GM19452 (cell line): ENCODE results near the gene SNCAIP.

Experiments
- ATAC-seq: cut with Tn5 transposase; IDR thresholded peaks from one replicate; pipeline ENCODE4 v1.9.1; 2021; ENCODE audit not compliant: unreplicated experiment

SNCAIP gene

DNA sequence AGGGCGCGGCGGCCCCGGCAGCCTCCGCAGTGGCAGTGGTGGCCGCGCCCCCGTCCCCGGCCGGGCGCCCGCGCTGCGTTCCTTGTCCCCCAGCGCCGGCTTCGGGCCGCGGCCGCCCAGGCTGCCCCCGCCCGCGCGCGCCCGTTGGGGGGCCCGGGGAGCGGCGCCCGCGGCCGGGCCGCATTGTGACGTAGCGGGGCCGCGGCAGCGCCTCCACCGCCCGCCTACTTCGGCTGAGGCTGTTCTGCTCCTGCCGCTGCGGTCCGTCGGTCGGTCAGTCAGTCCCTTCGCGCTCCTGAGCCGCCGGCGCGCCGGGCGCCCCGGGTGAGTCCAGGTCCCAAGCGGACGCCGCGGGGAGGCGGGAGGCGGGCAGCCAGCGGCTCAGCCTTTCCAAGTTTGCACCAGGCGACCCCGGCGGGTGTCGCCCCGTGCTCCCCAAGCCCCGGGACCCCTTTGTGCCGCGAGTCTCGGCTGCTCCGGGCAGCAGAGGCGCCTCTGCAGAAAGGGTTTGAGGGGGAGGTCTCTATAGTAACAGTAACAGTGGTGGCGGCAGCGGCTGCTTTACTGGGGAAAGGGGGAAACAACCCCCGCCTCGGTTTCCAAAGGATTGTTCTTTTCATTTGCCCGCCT, at the start of gene SNCAIP:
TSS of gene SNCAIP (plus strand) at position 277 of the 630 bp plus-strand sequence. CDS start 78,898 bp downstream, outside the sequence.
- ATAC-seq = no peak

DNA sequence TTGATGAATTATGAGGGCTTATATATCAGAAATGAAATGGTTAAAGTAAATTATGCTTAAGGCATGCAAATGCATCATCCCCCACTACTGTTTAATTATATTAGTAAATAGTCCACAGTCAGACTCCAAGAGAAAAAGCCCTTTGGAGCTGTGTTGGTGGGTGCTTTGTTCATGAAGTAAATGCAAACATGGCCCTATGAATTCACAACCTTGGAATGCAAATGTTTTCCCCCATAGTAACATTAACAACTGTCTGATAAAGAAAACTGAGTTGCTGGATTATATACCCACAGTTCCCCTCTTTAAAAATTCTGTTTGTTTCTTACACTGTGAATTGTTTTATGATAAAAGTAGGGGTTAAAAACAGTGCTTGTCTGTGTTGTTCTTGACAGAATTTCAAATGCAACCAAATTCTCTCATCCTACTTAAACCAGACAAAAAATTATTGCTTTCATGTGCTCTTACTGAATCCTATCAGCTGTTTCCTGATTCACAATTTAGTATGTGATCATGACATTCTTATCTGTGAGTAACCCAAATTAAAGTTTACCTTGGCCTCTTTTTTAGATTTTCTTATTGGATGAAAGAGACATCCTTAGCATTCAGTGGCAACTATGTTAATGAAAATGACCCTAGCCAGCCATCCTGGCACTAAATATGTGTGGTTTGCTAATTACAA, 48.5 kb upstream of the SNCAIP start:
- no peak for ATAC-seq

DNA sequence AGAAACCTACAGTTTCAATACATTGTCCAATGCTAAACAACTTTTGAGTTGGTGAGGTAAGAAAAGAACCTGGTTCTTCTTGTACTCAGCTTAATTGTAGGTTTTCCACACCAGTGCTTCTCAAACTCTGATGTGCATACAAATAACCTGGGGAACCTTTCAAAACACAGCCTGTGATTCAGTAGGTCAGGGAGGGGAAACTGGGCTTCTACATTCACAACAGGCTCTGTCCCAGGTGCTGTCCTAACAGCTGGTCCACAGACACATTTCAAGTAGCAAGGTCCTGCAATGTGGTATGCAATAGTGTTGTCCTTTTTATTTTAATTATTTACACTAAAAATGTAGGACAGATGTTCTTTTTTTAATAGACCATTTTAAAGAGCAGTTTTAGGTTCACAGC, 47.4 kb upstream of the SNCAIP start:
- ATAC-seq = no peak

DNA sequence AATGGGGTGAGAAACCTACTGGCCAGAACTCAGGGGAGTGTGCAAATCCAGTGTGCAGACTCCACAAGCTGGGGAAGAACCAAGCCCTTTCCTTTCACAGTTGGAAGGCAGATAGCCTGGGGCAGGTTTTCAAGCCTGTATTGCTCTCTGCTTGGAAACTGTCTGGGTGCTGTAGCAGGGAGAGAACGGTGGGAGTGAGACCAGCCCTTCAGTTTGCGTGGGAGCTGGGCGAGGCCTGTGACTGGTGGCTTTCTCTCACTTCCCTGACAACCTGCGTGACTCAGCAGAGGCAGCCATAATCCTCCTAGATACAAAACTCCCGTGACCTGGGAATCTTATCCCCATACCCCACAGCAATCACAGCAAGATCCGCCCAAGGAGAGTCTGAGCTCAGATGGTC, 44.9 kb upstream of the SNCAIP start:
- ATAC-seq = no peak

DNA sequence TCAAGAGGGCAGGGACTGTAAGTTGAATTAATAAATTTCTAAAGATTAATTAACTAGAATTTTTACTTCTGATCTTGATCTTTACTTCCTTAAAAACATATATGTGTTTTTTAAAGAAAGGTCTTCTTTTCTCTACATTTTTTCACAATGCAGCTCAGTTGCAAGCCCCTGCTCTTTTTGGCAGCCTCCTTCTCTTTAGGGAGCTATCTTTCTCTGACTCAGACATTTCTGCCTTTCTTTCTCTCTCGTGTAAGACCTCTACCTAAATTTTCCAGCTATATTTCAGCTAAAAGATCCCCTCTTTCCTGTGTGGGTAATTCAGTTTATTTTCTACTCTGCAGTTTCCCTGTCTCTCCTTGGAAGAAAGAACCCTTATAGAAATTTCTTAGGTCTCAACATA, 38.3 kb upstream of the SNCAIP start:
- no peak for ATAC-seq

DNA sequence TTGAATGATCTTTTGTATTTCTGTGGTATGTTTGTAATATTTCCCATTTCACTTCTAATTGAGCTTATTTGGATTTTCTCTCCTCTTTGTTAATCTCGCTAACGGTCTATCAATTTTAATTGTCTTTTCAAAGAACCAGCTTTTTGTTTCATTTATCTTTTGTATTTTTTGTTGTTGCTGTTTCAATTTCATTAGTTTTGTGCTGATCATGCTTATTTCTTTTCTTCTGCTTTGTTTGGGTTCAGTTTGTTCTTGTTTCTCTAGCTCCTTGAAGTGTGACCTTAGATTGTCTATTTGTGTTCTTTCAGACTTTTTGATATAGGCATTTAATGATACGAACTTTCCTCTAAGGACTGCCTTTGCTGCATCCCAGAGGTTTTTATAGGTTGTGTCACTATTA, 28.4 kb upstream of the SNCAIP start:
- ATAC-seq = no peak

DNA sequence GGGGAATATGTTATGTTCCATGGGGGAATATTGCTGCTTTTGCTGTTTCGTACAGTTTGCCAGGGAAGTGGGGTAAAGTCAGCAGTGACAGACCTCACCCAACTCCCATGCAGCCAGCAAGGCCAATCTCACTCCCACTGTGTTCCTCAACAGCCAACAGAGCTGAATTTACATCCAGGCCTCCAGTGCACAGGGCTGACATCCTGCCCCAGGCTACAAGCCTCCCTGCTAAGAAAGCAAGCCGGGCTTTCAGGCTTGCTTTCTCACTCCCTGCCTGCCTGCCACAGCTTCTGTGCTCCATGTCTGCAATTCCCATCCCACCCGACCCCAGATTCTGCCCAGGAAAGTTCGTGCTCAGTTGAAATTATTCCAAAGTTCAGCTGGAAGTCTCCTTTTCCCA, 25.5 kb upstream of the SNCAIP start:
- no peak for ATAC-seq

DNA sequence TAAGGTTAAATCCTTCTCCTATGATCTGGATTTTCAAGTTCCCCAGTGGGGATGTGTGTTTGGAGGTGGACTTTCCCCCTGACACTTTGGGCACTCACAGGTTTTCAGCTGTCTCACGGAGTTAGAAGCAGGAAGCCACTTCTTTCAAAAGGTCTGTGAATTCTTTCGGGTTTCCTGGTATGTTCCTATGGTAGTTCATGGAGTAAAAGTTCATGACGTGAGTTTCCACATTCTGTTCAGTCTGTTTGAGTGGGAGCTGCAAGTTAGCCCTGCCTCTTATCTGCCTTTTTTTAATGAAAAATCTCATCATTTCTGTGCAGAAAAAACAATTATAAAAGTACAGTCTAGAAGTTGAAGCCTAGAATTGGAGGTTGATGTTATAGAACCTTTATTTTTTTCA, 24.9 kb upstream of the SNCAIP start:
- no peak for ATAC-seq

DNA sequence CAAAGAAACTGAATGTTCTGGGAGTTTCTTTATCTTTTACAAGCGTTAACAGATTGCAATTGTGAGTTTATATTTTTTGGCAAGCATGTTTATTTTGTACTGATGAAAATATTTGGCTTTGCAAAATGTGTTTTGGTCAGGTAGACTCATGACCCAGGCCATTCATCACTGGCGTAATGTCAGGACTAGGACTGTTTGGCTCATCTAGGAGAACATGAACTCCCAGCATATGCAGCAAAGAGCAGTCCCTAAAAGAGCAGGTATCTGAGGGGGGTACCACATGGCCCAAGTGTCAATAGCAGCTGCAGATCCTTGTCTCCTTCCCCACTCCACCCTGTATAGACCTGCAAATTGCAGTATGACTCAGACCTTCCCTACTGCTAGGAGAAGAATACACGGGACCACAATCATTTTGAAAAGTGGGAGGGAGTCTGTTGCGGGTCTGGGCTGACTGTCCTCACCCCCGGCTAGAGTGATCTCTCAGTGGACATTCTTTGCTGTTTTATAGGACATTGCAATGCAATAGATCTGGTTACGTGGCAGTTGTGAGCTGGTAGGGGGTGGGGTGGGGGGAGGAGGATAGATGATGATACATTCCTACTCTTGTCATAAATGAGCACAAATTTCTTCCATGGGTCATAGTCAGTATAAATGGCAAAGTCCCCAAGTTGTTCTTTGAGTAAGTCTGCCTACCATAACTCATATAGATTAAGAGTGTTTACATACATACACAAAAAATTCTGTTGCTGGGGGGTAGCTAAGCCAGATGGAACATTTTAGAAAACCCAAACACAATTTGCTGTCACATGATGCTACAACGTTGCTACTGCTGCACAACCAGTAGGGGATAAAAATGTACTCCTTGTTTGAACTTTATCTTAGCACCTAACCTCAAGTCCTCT, 20.8 kb upstream of the SNCAIP start:
- no peak for ATAC-seq

DNA sequence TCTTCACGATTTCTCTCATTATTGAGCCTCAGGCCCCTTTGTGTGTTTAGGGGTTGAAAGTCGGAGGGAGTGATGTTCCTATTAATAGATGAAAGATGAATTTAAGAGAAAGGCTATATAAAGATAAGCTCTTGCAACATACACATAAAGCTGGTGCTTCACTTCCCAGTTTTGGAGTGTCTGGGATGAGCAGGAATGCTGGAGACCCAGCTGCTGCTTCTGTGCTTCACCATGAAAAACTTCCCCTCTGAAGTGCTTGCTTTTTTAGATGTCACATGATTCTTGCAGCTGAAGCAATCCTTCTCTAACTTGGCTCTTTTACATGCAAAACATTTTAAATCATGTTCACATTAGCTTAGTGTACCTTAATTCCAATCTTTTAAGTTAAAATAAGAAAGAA, 19.7 kb upstream of the SNCAIP start:
- ATAC-seq = no peak

DNA sequence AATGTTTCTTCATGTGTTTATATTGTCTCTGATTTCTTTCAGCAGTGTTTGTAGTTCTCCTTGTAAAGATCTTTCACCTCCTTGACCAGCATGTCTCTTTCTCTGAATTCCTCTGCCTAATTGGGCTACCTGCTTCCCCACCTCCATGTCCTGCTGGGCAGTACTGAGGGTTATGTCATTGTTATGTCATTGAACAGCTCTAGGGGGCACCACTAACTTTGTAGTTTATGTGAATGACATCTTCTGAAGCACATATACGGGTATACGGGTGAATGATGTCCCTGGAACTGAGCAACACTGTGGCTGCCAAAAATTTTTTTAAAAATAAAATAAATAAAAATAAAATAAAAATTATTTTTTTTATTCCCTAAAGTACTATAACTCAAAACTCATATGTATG, 16.9 kb upstream of the SNCAIP start:
- ATAC-seq = no peak

DNA sequence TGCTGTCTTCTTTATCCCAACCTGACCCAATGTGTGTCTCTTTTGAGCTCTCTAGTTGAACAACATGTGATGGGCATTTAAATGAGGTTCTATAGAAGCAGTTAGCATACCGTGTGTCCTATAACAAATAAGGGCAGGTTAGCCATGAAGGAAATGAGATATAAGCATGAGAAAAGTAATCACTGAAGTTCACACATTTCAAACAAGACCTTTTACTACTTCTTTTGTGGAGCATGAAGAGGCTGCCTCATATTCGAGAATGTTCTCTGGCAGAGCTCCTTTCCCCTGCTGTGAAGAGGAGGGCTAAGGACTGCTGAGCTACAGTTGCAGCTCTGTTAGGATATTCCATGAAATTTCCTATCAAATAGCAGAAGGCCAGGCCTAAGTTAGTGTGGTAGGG, 15.2 kb upstream of the SNCAIP start:
- no peak for ATAC-seq

DNA sequence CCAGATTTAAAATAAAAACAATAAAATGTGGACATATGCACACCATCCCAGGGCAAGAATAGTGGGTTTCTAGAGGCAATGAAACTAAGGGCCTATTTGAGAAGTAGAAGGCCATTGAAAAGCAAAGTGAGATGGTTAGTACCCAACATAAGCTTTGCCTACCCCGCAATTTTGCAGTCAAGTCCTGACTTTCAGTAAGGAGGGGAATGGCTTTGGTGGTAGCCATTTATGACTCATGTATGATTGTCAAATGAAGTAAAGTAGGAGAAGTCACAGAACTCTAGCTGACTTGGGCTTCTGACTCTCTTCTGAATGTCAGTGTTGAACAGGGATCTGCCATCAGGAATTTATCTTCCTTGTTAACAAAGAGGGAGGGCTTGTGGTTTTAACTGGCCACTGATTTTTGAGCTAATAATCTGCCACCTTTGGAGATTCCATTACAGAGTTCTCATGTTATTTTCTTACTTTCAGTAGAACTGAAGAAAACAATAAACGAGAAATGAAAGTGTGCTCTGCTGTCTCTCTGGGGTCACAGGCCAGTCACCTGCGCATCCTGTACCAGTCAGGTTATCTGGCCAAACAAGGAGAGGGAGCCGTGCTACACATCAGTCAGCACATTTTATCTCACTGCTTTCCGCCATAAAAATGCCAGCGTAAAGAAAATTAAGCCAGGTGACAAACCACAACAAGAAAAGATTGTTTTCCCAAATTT, 14.3 kb upstream of the SNCAIP start:
- ATAC-seq = peak; percentile 88

DNA sequence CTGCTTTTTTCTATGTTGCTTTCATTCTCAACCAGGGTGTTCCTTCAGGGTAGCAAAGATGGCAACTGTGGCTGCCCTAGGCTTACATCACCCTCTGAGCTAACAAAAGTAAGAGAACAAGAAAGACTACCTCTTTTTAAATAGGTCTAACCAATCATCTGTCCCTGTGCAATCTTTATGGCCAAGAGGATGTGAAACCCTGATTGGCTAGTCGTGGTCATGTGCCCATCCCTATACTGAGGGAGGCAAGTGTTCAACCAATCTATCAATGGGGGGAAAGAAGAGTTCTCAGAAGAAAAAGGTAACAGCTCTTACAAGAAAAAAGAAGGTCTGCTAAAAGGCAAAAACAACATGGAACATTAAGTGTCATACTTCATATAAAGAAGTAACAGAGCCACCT, 11.7 kb upstream of the SNCAIP start:
- no peak for ATAC-seq

DNA sequence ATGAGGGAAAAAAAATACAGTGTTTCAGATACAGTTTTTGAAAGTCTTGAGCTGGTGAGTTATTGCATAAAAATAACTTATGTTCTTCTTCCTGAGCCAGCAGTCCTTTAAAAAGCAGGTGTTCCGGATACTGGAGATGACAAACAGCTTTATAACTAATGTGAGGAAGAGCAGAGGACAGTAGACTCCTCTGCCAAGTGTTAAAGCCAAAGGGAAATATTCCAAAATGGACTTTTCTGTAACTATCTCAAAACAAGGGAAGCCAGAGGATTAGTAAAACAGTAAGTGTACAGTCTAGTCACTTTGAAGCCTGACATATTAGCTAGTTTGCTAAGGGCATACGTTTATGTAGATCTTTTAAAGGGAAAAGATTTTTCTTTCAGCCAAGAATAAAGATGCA, 11.0 kb upstream of the SNCAIP start:
- ATAC-seq = no peak

DNA sequence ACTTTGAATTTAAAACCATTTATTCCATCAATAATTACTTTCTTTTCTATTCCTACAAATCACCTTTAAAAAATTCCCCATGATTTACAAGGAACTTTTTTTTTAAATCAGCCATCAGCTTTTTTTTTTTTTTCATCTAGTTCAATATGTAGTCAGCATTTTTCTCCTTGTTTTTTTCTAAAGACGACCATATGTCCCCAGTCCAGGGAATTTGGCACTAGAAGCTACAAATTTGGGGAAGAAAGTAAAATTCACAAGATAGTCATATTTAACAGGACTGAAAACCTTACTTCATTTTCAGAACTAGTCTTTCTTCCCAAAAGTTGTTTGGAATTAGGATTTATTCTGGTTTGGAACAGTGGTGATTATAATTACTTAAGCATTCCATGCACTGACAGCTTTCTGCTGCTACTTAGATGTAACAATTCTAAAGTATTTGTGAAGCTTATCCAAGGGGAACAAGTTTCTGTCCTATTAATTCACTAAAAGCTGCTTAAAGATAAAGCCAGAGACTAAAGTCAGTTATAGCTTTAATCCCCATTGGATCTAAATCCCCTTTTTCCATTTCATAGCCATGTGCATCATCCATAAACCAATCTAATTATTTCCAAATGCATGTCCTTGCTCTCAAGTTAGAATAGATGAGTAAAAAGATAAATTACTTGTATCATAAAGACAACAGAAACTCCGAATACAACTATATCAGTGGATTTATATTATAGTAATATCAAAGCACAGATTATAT, 7.4 kb upstream of the SNCAIP start:
- no peak for ATAC-seq

DNA sequence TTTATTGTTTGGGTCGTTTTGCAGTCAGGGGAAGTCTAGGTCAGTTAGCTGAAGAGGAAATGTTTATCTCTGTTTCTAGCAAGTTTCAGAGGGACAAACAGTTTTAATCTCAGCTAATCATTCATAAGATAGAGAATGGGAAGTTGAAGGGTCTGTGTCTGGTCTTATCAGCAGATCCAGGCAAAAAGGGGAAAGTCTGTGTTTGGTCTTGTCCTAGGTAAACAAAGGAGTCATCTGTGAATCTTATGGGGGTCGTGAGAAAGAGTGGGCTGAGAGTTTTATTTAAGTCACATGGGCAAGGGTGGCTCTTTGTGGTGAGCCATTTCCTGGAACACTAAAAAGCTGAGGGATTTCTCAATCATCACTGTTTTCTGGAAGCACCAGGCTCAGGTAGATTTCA, 5.6 kb upstream of the SNCAIP start:
- no peak for ATAC-seq

DNA sequence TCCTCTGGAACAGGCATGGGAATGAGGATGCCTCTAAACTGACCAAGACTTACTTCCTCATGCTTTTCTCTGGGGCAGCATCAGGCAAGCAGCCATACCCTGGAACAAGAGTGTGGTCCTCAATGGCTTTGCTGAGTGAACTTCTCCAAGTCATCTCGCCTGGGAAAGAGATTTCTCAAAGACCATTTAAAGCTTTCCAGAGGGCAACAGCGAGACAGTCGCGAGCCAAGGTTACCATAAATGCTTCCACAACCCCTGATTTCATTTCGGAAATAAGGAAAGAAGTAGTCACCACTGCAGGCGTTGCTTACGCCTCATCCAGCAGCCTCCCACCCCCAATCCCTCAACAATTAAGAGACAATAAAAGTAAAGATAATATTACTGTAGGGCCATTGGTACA, 1.1 kb upstream of the SNCAIP start:
- ATAC-seq = no peak

DNA sequence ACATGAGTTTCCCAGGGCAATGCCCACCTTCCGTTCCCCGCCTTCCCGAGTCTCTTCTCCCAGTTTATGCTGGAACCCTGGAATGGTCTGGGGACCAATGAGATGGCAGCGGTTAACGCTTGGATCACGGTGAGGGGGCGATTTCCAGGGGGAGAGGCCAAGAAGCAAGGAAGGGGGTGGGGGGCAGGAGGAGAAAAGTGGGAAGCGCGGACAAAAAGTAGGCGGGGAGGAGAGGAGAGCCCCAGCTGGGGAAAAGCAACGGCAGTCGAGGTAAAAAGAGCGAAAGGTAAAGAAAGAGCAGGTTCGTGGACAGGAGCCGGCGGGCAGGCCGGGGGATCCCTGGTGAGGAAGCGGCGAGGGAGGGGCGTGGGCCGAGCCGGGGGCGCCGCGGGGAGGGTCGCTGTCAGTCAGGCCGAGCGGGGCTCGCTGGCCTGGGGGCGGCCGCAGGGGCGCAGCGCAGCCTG, 508 bp upstream of the SNCAIP start:
- ATAC-seq = no peak

DNA sequence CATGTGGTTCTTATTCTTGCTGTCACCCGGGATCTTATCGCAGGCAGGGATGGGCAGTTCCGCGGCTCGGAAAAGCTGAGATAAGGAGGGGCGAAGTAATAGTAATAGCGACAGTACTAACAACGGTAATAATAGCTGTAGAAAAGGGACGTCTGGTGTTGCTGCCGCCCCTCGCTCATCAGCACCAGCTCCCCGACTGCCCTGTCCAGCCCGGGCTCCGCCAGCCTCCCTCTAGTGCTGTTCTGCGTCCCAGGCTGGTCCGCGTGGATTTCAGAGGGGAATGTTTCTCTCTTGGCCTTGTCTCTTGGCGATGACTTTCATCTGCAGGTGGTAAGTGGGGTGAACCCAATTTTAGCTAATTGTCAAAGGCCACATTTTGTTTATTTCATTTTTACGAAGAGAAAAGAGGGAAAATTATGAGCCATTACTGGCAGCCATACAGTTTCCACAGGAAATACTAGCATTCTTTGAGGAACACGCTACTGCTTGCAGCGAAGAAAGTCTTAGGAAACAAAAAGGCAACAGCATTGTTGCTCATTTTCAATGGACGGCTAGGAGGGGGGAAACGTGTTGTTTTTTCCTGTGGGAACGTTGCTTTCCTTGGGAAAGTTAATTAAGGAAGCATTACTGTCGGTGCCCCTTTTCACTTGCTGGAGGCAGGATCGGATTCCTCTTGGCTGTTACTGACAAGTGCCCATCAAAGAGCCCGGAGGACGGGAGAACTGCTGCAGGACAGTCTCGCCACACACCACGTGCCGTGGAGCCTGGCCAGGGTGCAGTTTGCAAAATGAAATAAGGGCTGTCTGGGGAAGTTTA, 762 bp downstream of the SNCAIP start:
- no peak for ATAC-seq
